A673 (cell line): ENCODE measurements around the gene TMEM254.

Experiments
- CTCF ChIP-seq: fragments of 300-800, 200-600 bp; sonication (generic); conservative IDR thresholded peaks from 2 replicates; pipeline ENCODE4 v1.5.1; 2017; ENCODE audit warnings: low read depth, mild to moderate bottlenecking, antibody characterized with exemption, low read length, moderate library complexity, mixed read lengths
- EZH2 ChIP-seq: fragments of 200-600 bp; sonication (generic); IDR thresholded peaks from 2 replicates; pipeline ENCODE4 v1.6.1; 2017; ENCODE audit warnings: borderline replicate concordance, low read depth, mild to moderate bottlenecking, mixed read lengths, antibody characterized with exemption, low read length; ENCODE audit not compliant: poor library complexity, severe bottlenecking

DNA sequence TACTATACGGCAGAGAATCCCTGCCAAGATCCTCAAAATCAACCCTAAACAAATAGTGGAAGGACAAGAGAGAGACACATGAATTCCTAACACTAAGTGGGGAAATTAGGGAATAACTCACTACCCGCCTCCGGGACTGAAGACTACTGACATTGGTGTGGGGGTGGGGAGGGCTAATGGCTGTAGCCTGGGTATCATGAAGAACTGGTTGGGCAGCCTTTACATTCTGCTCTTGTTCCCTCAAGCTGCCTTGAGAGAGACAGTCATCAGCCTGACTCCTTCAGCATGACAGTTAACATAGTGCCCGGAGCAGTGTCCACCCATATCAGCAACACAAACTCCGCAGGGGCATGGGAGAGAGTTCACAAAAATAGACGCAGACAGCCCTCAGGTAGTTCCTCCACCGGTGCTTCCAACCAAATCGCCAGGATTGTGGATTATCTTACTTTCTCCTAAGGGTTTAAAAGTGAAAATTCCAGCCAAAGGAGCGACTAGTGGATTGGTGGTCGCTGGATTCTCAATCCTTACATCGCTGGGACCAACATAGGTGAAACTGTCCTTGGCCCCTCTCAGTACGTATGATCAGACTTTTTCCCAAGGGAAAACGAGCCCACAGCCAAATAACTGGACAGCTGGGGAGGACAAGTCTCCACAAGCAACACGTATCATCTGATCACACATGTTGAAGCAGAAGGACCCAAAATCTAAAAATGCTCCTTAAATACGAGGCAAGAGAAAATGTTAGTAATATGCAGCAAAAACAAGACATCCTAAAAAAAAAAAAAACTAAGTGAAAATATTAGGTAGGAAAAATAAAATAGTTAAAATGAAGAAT is 22.6 kb downstream of the TMEM254 start:
- no peak for TF ChIP-seq CTCF
- no peak for TF ChIP-seq EZH2
